Measurements from ENCODE around the gene ZNF22.

ZNF22 gene

DNA sequence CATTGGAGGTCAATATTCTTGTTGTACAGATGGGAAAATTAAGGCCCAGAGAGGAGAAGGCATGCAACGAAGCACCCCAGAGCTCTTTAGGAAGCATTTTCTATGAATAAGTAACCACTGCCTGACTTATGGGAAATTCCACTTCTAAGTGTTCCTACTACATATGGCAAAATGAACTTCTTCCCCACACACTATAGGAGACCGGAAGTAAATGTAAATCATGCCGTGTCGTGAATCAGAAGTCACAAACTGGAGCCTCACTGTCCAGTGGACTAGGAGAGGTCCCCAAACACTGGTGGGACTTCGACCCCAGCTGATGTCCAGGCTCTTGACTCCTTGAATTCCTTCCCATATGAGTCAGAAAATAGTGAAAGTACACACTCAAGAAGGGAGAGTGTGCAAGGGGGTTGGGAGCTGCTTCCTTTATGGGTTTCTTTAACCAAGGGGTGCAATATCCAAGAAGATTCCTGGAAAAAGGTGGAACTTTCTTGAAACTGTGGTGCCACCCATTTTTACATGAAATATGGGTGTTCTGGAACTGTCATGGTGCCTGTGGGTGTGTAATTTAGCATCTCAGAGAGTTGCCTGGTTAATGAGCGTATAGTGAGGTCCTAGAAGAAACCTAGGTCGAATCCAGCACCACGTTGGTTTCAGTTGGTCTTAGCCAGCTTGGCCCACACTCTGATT is 34.5 kb upstream of the ZNF22 start:
- H3K27ac ChIP-seq = no peak overlapping the region
- TF ChIP-seq, protein P1, sequence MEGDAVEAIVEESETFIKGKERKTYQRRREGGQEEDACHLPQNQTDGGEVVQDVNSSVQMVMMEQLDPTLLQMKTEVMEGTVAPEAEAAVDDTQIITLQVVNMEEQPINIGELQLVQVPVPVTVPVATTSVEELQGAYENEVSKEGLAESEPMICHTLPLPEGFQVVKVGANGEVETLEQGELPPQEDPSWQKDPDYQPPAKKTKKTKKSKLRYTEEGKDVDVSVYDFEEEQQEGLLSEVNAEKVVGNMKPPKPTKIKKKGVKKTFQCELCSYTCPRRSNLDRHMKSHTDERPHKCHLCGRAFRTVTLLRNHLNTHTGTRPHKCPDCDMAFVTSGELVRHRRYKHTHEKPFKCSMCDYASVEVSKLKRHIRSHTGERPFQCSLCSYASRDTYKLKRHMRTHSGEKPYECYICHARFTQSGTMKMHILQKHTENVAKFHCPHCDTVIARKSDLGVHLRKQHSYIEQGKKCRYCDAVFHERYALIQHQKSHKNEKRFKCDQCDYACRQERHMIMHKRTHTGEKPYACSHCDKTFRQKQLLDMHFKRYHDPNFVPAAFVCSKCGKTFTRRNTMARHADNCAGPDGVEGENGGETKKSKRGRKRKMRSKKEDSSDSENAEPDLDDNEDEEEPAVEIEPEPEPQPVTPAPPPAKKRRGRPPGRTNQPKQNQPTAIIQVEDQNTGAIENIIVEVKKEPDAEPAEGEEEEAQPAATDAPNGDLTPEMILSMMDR (conservative IDR thresholded peaks at IDR 0.05) = no peak

DNA sequence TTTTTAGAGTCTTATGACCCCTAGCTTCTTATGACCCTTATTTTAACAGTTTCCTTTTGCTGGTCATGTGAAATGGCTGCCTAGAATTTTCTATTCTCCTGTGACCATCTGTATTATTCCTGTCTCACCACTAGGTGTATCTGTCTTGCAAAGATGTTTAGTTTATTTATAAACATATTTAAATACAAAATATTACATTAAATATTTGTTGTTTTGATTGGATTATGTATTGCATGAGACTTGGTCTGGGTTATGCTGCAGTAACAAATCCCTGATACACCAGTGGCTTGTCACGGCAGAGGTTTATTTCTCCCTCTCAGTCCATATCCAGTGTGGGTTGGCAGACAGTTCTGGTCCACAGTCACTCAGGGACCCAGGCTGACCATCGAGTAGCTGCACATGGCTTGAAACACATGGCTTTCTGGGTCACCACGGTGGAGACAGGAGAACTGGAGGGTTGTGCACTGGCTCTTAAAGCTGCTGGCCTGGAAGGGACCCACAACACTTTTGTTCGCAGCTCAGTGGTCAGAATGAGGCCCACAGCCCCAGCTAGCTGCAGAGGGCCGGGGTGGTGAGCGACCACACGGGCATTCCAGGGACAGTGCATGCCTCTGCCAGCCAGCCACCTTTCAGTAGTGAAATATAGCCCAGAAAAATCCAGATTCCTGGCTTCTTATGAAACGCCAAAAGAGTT is 33.8 kb upstream of the ZNF22 start:
- no peak overlapping the region for H3K27ac ChIP-seq
- TF ChIP-seq, protein P1 (conservative IDR thresholded peaks at IDR 0.05) = peak; percentile 19; the same call in 1 of the 2 replicates

DNA sequence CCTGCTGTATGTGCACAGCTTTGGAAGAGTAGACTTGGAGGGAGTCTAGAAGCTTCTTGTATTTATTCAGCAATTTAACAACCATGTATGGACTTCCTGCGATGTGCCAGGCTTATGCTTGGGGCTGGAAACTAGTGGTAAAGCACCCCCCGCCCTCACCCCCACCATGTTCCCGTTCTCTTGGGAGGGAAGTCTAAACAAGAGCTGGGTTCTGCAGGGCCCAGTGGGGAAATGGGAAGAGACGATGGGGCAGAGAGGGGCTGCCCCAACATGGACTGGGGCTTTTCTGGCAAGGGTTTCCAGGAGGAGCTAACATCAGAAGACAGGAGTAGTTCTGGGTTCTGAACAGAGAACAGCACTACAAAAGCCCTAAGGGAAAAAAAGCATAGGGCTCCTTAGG is 33.1 kb upstream of the ZNF22 start:
- TF ChIP-seq, protein P1 (conservative IDR thresholded peaks at IDR 0.05) = no peak
- H3K27ac ChIP-seq = no peak overlapping the region

DNA sequence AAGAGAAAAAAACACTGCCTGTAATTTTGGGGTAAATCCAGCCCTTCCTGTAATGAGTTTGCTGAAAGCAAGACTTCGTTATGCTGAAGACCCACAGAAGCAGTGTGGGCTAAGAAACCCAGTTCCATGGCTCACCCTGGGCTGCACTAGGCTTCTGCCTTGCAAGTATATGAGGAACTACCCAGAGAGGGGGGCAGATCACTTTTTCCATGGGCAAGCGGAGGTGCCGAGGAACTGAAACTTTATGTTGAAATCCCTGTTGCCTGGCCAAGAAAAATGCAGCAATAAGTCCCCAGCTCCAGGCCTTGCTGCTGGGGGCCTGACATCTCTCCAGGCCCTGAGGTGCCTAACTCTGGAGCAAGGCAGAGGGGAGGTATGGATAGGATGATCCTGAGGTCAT is 32.6 kb upstream of the ZNF22 start:
- H3K27ac ChIP-seq = no peak overlapping the region
- TF ChIP-seq, protein P1 (conservative IDR thresholded peaks at IDR 0.05) = no peak

DNA sequence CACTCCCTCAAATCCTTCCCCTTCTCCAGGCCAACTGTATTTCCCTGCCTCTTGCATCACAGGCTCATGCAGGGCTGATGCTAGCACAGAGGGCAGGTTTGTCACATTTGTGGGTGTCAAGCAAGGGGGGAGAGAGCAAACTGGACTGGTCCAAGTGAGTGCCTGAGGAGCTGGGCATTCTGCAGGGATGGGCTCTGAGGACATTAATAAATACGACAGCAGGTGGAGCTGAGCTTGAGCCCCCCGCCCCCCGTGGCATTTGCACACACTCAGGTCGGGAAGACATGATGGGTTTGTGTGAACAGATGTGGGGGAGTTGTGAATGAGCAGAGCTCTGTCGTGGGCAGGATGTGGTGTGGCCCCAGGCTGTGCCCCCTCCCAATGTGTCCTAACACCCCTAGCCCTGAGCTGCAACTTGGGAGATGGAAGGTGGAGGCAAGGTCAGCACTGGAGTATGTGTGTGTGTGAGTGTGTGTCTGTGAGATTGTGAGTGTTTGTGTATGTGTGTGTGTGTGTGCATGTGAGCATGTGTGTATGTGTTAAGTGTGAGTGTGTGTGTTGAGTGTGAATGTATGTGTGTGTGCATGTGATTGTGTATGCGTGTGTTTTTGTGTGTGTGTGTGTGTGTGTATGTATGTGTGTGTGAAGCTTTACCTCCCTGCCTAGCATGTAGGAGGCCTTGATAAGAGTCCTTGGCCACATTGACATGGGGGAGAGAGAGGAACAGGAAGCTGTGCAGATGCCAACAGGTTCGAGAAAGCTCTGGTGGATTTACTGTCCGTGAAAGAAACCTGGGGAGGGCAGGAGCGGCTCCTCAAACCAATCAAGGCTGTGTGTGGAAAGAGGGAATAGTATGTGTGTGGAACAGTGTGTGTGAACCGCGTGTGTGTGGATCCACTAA is 32.0 kb upstream of the ZNF22 start:
- TF ChIP-seq, protein P1 (conservative IDR thresholded peaks at IDR 0.05) = no peak
- no peak overlapping the region for H3K27ac ChIP-seq

DNA sequence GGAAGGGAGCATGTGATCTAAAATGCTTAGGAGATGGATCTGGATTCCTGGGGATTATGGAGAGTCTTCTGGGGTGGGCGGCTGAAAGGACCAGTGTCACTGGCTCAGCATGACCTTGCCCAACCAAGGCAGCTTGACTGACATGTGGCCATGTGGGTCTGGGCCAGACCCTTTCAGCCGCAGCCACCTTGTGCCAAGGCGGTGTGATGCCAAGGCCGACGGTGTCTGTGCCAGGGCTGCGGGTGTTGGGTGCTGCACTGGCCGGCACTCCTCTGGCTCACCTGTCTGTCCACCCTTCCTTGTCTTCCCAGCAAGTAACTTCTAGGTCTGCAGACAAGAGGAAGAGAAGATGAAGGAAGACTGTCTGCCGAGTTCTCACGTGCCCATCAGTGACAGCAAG is 30.9 kb upstream of the ZNF22 start:
- no peak overlapping the region for H3K27ac ChIP-seq
- TF ChIP-seq, protein P1 (conservative IDR thresholded peaks at IDR 0.05) = no peak

DNA sequence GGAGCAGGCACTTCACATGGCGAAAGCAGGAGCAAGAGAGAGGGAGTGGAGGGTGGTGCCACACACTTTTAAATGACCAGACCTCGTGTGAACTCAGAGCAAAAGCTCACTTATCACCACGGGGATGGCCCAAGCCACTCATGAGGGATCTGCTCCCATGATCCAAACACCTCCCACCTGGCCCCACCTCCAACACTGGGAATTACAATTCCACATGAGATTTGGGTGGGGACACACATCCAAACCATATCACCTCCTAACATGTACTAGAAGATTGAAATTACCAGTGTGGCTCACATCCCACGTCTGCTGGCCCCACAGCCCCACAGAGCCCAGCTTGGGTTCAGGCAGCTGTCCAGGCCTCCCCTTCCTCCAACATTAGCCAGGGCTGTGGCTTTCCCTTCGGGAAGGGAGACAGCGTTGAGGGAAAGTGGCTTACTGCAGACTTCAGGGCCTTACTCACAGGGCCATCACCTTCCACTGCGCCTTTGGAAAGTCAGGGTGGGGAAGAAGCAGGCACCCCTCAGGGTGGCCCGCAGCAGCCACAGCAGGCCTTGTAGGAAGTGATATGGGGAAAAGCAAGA is 29.8 kb upstream of the ZNF22 start:
- no peak overlapping the region for H3K27ac ChIP-seq
- TF ChIP-seq, protein P1 (conservative IDR thresholded peaks at IDR 0.05) = no peak

Measured in VCaP (cell line).